ENCODE data around the gene RNF215.

DNA sequence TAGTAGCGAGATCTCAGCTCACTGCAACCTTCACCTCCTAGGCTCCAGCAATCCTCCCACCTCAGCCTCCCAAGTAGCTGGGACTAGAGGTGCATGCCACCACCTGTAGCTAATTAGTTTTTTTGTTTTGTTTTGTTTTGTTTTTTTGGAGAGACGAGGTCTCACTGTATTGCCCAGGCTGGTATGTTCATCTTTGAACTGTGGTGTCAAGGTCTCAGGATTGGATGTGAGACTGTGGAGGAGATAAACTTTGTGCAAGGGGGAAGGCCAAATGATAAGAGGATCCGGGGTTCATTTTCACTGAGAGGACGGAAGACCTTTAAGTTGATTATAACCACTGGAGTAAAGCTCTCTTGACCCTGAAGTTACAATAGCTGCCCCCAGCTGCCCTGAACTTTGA is 18.5 kb upstream of the RNF215 start:
- TF ChIP-seq, protein P1, sequence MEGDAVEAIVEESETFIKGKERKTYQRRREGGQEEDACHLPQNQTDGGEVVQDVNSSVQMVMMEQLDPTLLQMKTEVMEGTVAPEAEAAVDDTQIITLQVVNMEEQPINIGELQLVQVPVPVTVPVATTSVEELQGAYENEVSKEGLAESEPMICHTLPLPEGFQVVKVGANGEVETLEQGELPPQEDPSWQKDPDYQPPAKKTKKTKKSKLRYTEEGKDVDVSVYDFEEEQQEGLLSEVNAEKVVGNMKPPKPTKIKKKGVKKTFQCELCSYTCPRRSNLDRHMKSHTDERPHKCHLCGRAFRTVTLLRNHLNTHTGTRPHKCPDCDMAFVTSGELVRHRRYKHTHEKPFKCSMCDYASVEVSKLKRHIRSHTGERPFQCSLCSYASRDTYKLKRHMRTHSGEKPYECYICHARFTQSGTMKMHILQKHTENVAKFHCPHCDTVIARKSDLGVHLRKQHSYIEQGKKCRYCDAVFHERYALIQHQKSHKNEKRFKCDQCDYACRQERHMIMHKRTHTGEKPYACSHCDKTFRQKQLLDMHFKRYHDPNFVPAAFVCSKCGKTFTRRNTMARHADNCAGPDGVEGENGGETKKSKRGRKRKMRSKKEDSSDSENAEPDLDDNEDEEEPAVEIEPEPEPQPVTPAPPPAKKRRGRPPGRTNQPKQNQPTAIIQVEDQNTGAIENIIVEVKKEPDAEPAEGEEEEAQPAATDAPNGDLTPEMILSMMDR (IDR thresholded peaks at IDR 0.05): no peak
- no peak for TF ChIP-seq POLR2A (IDR thresholded peaks at IDR 0.05)
